Gastroesophageal sphincter (tissue), 4 donors: Measurements from ENCODE around the gene MEF2C. TPM values are rescaled to one million over a fixed set of nuclear protein-coding genes. Genes with fewer than 3 reads are reported as not detected.

Experiments
- ATAC-seq: fragments of 150-250 bp; one replicate; pipeline ENCODE4 v1.9.1; 2016; ENCODE audit warnings: mild to moderate bottlenecking, moderate library complexity
- H3K27ac ChIP-seq, 4 donors: fragments of 200-600 bp; sonication (generic) in 3 of 4; 1 replicate in 3 of 4; 2 replicates in 1 of 4; pipeline ENCODE4 v1.5.1; 2016 to 2019
- H3K27me3 ChIP-seq: fragments of 200-600 bp; sonication (generic); one replicate; pipeline ENCODE4 v1.5.1; 2019
- H3K36me3 ChIP-seq, 2 donors: fragments of 200-600 bp; sonication (generic); one replicate each; pipeline ENCODE4 v1.5.1; 2019; ENCODE audit warnings: control low read depth in 1 of 2
- H3K4me1 ChIP-seq, 3 donors: fragments of 200-600 bp; sonication (generic); 1 replicate in 2 of 3; 2 replicates in 1 of 3; pipeline ENCODE4 v1.5.1; 2016 to 2019; ENCODE audit warnings: control low read depth in 2 of 3
- H3K4me3 ChIP-seq, 2 donors: fragments of 200-600 bp; sonication (generic); one replicate each; pipeline ENCODE4 v1.5.1; 2019; ENCODE audit warnings: mild to moderate bottlenecking in 1 of 2, moderate library complexity in 1 of 2
- H3K9me3 ChIP-seq, 3 donors: fragments of 200-600 bp; sonication (generic); one replicate each; pipeline ENCODE4 v1.5.1; 2017 to 2019; ENCODE audit warnings: control low read depth in 2 of 3
- EP300 ChIP-seq: sonication (generic); formaldehyde crosslinking; IDR thresholded peaks from one replicate; pipeline ENCODE4 v1.6.1; 2017; ENCODE audit warnings: antibody characterized with exemption, mild to moderate bottlenecking
- POLR2A ChIP-seq, 2 donors: fragments of 450-650 bp; IDR thresholded peaks; one replicate each; pipeline ENCODE4 v1.6.1; 2017; ENCODE audit warnings: antibody characterized with exemption in 2 of 2, mild to moderate bottlenecking in 2 of 2, moderate library complexity in 1 of 2
- POLR2AphosphoS5 ChIP-seq: sonication (generic); formaldehyde crosslinking; IDR thresholded peaks from one replicate; pipeline ENCODE4 v1.6.1; 2017; ENCODE audit warnings: antibody characterized with exemption
- WGBS, 2 donors: methylation state at CpG; one replicate each; pipeline ENCODE4 v1.1.5; 2018; ENCODE audit warnings: low coverage in 1 of 2; 5-methylcytosine and 5-hydroxymethylcytosine counted together
- total RNA-seq, 4 donors: library from RNA; depleted of rRNA; stranded (reverse); fragments of >200 nt; gene quantifications; one replicate each; pipeline ENCODE4 v1.1.0, GENCODE V29; 2016
- TF ChIP-seq, protein P1 (sequence below), 4 experiments: fragments of 200-600 bp in 2 of 4; fragments of 450-650 bp in 2 of 4; sonication (generic) in 1 of 4; IDR thresholded peaks; one replicate each; pipeline ENCODE4 v1.5.1; 2017 to 2019; ENCODE audit warnings: antibody characterized with exemption in 4 of 4, mild to moderate bottlenecking in 2 of 4, moderate library complexity in 2 of 4

The MEF2C gene
- total RNA-seq, 4 donors from 2014 or later, result 23.1 to 66.9 (median 29.5) TPM

DNA sequence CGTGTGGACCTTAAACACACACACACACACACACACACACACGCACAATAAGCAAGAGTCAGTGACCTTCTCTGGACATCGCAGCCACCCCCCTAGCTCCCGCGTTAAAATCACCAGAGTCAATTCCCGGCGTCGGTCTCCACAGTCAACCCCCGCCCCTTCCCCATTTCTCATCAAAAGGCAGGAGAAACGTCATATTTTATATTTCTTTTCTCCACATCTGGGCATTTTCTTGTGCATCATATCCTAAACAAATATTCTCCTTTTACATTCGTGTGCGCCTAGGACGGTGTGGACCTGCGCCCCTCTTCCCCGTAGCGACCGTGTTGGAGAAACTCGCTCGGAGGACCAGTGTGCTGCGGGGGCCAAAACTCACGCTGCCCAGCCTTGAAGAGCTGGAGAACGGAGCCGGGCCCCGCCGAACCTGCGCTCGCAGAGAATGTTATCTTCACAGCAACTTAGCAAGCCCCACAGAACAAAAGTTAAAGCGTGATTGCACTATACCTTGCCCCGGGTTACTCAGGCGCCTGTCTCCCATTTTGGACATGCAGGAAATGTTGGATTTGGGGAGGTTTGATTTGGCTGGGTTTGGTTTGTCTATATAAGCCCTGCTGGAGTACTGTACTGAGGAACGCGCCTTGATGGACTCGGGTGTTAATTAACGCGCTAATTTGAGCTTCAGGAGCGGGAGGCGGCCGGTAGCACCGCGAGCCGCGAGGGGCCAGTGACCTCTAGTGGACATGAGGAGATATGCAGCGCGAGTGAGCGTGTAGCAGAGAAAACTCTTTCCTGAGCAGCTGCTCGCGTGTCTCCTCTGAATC lies 192.4 kb downstream of the MEF2C start:
- peak overlapping the region in 1 of 2 donors; percentile 39 for H3K4me3 ChIP-seq
- WGBS, 2 donors, result 3 to 5% methylated on average over 9 to 46 of the region's 47 CpGs
- H3K4me1 ChIP-seq, result peaks cover 0 to 61% (median 11%) of the 10 kb centered on the region in 3 donors
- H3K27me3 ChIP-seq, result peaks cover 100% of the 10 kb centered on the region
- no peak overlapping the region for H3K27ac ChIP-seq
- no peaks in the 10 kb centered on the region for H3K36me3 ChIP-seq
- H3K9me3 ChIP-seq, result no peaks in the 10 kb centered on the region
- TF ChIP-seq, protein P1, sequence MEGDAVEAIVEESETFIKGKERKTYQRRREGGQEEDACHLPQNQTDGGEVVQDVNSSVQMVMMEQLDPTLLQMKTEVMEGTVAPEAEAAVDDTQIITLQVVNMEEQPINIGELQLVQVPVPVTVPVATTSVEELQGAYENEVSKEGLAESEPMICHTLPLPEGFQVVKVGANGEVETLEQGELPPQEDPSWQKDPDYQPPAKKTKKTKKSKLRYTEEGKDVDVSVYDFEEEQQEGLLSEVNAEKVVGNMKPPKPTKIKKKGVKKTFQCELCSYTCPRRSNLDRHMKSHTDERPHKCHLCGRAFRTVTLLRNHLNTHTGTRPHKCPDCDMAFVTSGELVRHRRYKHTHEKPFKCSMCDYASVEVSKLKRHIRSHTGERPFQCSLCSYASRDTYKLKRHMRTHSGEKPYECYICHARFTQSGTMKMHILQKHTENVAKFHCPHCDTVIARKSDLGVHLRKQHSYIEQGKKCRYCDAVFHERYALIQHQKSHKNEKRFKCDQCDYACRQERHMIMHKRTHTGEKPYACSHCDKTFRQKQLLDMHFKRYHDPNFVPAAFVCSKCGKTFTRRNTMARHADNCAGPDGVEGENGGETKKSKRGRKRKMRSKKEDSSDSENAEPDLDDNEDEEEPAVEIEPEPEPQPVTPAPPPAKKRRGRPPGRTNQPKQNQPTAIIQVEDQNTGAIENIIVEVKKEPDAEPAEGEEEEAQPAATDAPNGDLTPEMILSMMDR (IDR thresholded peaks at IDR 0.05), result peak; percentile 72 to 96 (median 82)
- peak; percentile 18 for TF ChIP-seq POLR2AphosphoS5
- no peak for TF ChIP-seq POLR2A (IDR thresholded peaks at IDR 0.05)
- no peak for TF ChIP-seq EP300
- peak; percentile 78 for ATAC-seq

DNA sequence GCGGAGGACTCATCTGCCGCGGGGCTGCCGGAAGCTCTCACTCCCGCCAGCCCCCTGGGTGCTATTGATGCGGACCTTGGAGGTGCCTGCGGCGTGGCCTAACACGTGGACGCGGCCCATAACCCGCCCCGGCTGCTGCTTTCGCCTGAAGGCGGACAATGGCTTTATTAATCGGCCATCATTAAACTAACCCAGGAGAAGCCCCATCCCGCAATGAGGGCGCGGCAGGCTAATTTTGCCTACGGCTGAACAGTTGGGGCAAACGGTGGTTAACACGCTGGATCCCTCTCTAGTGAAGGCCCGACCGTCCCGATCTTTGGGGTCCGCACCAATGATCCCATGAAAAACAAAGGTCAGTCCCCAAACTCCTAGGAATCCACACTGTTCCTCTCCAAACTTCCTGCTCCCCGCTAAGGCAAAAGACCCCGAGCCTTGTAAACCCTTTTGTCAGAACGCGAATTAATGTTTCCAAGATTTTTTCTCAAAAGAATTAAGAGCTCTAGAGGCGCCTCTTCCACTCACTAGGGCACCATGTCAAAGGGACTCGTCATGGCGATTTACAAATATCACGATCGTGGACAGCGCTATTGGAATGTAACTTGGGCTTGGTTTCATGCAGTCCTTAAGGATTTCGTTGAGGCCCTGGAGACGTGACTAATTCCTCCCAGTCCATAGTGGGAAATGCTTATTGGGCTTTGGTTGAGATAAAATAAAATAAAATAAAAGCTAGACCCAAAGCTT lies 193.1 kb downstream of the MEF2C start:
- Histone ChIP-seq H3K9me3 (no peaks in the 10 kb centered on the region), H3K27me3 (peaks cover 100% of the 10 kb centered on the region), H3K27ac (no peak overlapping the region), H3K4me3 (peak overlapping the region in 1 of 2 donors; percentile 39), H3K4me1 (peaks cover 0 to 63% (median 11%) of the 10 kb centered on the region in 3 donors), H3K36me3 (no peaks in the 10 kb centered on the region)
- ATAC-seq, result no peak
- 4 to 5% methylated on average over 4 to 22 of the region's 38 CpGs for WGBS, 2 donors
- no peak for TF ChIP-seq POLR2A (IDR thresholded peaks at IDR 0.05)
- TF ChIP-seq, protein P1 (IDR thresholded peaks at IDR 0.05), result no peak
- no peak for TF ChIP-seq EP300
- no peak for TF ChIP-seq POLR2AphosphoS5

GRCh38 chr5:88688984-88689667 lies 193.9 kb downstream of the MEF2C start:
- H3K4me1 ChIP-seq, result peaks cover 0 to 60% (median 11%) of the 10 kb centered on the region in 3 donors
- peaks cover 100% of the 10 kb centered on the region for H3K27me3 ChIP-seq
- ATAC-seq, result no peak
- 3% methylated on average over 18 of the region's 27 CpGs; no CpG with 5 or more reads in 1 of the 2 donors for WGBS, 2 donors
- H3K27ac ChIP-seq, result no peak overlapping the region
- no peaks in the 10 kb centered on the region for H3K9me3 ChIP-seq
- no peaks in the 10 kb centered on the region for H3K36me3 ChIP-seq
- peak overlapping the region in 1 of 2 donors; percentile 39 for H3K4me3 ChIP-seq
- TF ChIP-seq POLR2AphosphoS5 (no peak), POLR2A (IDR thresholded peaks at IDR 0.05) (no peak), EP300 (no peak)
- TF ChIP-seq, protein P1 (IDR thresholded peaks at IDR 0.05), result no peak

DNA sequence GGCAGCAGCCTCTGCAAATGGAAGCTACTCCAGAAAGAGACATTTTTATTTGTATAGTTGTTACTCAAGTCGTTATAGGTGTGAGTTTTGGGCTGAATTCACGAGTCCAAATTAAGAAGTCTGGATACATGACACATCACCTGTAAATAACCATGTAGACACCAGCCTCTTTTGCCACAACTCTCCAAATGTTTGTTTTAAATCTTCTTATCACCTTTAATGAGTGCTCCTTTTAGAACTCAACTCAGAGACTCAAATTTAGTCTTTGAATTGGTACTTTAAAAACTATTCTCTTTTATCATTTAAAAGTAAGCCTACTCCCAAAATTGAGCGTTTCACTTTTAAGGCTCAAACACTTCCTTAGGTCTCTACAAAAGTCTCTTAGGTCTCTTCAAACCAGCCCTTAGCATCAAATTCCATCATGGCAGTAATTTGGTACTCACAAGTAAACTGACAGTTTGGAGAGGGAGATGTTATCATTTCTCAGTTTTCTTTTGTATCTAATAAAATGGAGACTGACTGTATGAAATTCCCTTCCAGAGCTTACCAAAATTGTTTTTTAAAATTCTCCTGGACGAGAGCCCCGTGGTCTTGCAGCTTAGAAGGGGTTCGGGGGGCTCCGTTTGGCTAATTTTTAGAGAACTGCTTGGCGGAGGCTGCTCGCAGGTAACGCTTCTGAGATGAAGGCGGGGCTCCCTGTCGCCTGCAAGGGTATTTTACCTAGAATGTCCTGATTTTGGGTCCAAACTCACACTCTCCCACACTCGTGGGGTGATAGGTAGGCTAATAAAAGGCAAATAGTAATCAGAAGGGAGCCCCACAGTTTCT lies 194.6 kb downstream of the MEF2C start:
- Histone ChIP-seq H3K27ac (no peak overlapping the region), H3K9me3 (no peaks in the 10 kb centered on the region), H3K27me3 (peaks cover 100% of the 10 kb centered on the region), H3K4me1 (peaks cover 0 to 61% (median 11%) of the 10 kb centered on the region in 3 donors), H3K4me3 (no peak overlapping the region), H3K36me3 (no peaks in the 10 kb centered on the region)
- ATAC-seq, result no peak
- TF ChIP-seq POLR2A (IDR thresholded peaks at IDR 0.05), result no peak
- no peak for TF ChIP-seq EP300
- TF ChIP-seq POLR2AphosphoS5, result no peak
- TF ChIP-seq, protein P1 (IDR thresholded peaks at IDR 0.05), result no peak
- WGBS, 2 donors, result 16% methylated on average over 8 to 12 of the region's 13 CpGs
